DND-41 (cell line): ENCODE results near the gene KDM6B.

Experiments used
- EZH2 ChIP-seq: IDR thresholded peaks from 3 replicates; pipeline ENCODE4 v1.6.1; 2012; ENCODE audit warnings: borderline replicate concordance, low read depth, mild to moderate bottlenecking, moderate library complexity, low read length, inconsistent platforms; ENCODE audit not compliant: severe bottlenecking
- TF ChIP-seq, protein P1 (sequence below): IDR thresholded peaks from 2 replicates; pipeline ENCODE4 v1.5.1; 2012; ENCODE audit warnings: borderline replicate concordance, low read length, moderate library complexity, mild to moderate bottlenecking; ENCODE audit not compliant: poor library complexity, severe bottlenecking; ENCODE audit errors: extremely low read depth

- TF ChIP-seq, protein P1, sequence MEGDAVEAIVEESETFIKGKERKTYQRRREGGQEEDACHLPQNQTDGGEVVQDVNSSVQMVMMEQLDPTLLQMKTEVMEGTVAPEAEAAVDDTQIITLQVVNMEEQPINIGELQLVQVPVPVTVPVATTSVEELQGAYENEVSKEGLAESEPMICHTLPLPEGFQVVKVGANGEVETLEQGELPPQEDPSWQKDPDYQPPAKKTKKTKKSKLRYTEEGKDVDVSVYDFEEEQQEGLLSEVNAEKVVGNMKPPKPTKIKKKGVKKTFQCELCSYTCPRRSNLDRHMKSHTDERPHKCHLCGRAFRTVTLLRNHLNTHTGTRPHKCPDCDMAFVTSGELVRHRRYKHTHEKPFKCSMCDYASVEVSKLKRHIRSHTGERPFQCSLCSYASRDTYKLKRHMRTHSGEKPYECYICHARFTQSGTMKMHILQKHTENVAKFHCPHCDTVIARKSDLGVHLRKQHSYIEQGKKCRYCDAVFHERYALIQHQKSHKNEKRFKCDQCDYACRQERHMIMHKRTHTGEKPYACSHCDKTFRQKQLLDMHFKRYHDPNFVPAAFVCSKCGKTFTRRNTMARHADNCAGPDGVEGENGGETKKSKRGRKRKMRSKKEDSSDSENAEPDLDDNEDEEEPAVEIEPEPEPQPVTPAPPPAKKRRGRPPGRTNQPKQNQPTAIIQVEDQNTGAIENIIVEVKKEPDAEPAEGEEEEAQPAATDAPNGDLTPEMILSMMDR, result no peak
- TF ChIP-seq EZH2, result no peak
These were observed 16.4 kb upstream of the KDM6B start for GRCh38 chr17:7817643-7817964.
